K562 (cell line): ENCODE results near the gene FBXW10. TPM values are rescaled to one million over a fixed set of nuclear protein-coding genes. Genes with fewer than 3 reads are reported as not detected.
"Not testable (repeated sequence)": the region's sequence is repeated elsewhere in the genome, so short reads cannot be mapped to it uniquely, and the experiment has no call there.

Experiments
- CREB1 ChIP-seq, 2 experiments: sonication (generic) in 1 of 2; formaldehyde crosslinking in 1 of 2; IDR thresholded peaks; 2 replicates each; pipeline versions ENCODE4 v1.6.1 to v1.8.0; 2012 to 2022; ENCODE audit warnings: inconsistent platforms in 1 of 2, mild to moderate bottlenecking in 1 of 2, missing genetic modification reagents in 1 of 2, moderate library complexity in 1 of 2
- JUND ChIP-seq, 2 experiments: IDR thresholded peaks; 2 replicates in 1 of 2; 3 replicates in 1 of 2; pipeline ENCODE4 v1.6.1; 2011; ENCODE audit warnings: borderline replicate concordance in 2 of 2, low read depth in 2 of 2, low read length in 2 of 2, improper control_type of control experiment in 1 of 2, missing biosample characterization in 1 of 2, missing genetic modification characterization in 1 of 2, missing genetic modification reagents in 1 of 2
- NRF1 ChIP-seq, 2 experiments: fragments of 450-650 bp; IDR thresholded peaks in 1 of 2; conservative IDR thresholded peaks in 1 of 2; 2 replicates each; pipeline ENCODE4 v1.6.1; 2014; ENCODE audit warnings: mild to moderate bottlenecking in 2 of 2
- PHF8 ChIP-seq: fragments of 200-600 bp; sonication (generic); IDR thresholded peaks from 2 replicates; pipeline ENCODE4 v1.6.1; 2012; ENCODE audit warnings: mixed run types, mild to moderate bottlenecking, inconsistent platforms, low read length, moderate library complexity, borderline replicate concordance
- POLR2H ChIP-seq: IDR thresholded peaks from 2 replicates; pipeline ENCODE4 v1.6.1; 2016; ENCODE audit warnings: missing genetic modification characterization, low read depth, mild to moderate bottlenecking, control low read depth, missing compliant biosample characterization, moderate library complexity
- RBFOX2 ChIP-seq: fragments of 200-400 bp; formaldehyde crosslinking; IDR thresholded peaks from 2 replicates; pipeline ENCODE4 v1.6.1; 2017; ENCODE audit warnings: low read depth, mild to moderate bottlenecking, low read length, moderate library complexity
- SIX5 ChIP-seq, 2 experiments: IDR thresholded peaks; 2 replicates each; pipeline ENCODE4 v1.6.1; 2011; ENCODE audit warnings: low read length in 2 of 2, borderline replicate concordance in 1 of 2, low read depth in 1 of 2, mild to moderate bottlenecking in 1 of 2, moderate library complexity in 1 of 2; ENCODE audit not compliant: insufficient read depth in 1 of 2
- YY1 ChIP-seq, 3 experiments: IDR thresholded peaks; 2 replicates each; pipeline ENCODE4 v1.6.1; 2011; ENCODE audit warnings: low read length in 2 of 3, mild to moderate bottlenecking in 2 of 3, moderate library complexity in 2 of 3, borderline replicate concordance in 1 of 3, control low read depth in 1 of 3, low read depth in 1 of 3; ENCODE audit not compliant: insufficient read depth in 3 of 3, insufficient replicate concordance in 2 of 3, control insufficient read depth in 1 of 3, insufficient read length in 1 of 3; ENCODE audit errors: extremely low read depth in 1 of 3
- ZBTB40 ChIP-seq, 2 experiments: fragments of 450-650 bp in 1 of 2; sonication (generic) in 1 of 2; formaldehyde crosslinking in 1 of 2; IDR thresholded peaks; 2 replicates each; pipeline versions ENCODE4 v1.7.1 to v1.9.0; 2016 to 2022; ENCODE audit warnings: inconsistent platforms in 1 of 2, mild to moderate bottlenecking in 1 of 2, missing genetic modification reagents in 1 of 2
- polyA plus RNA-seq, 8 experiments: library from polyadenylated mRNA; depleted of rRNA in 4 of 8; stranded (reverse) in 5 of 8; unstranded in 3 of 8; fragments of >200 nt; fragmentation: Nextera tagmentation in 2 of 8; fragmentation: Illumina TruSeq in 1 of 8; extraction: Ambion mirVana in 2 of 8; extraction: Trizol in 1 of 8; gene quantifications; 2 replicates each; pipeline versions ENCODE4 v1.2.1 to v1.2.3, GENCODE V29; 2011 to 2014; ENCODE audit warnings: inconsistent platforms in 1 of 8, missing spikeins in 1 of 8
- total RNA-seq, 7 experiments: library from RNA; depleted of rRNA in 6 of 7; stranded (reverse); fragments of >200 nt in 6 of 7; fragmentation: Illumina TruSeq in 2 of 7; extraction: Trizol in 2 of 7; gene quantifications; 2 replicates each; pipeline versions ENCODE4 v1.2.1 to v1.2.3, GENCODE V29; 2011 to 2021; ENCODE audit warnings: low replicate concordance in 1 of 7
- TF ChIP-seq, protein P1 (sequence below): fragments of 200-800 bp; sonication (Bioruptor generic); IDR thresholded peaks from 2 replicates; pipeline ENCODE4 v1.6.1; 2017; ENCODE audit warnings: missing genetic modification characterization, missing compliant biosample characterization

FBXW10 gene
- total and polyA plus RNA-seq, 9 of the 15 experiments (the other 6 are each of a cell fraction or from before 2014, with no cell fraction given), result not detected

DNA sequence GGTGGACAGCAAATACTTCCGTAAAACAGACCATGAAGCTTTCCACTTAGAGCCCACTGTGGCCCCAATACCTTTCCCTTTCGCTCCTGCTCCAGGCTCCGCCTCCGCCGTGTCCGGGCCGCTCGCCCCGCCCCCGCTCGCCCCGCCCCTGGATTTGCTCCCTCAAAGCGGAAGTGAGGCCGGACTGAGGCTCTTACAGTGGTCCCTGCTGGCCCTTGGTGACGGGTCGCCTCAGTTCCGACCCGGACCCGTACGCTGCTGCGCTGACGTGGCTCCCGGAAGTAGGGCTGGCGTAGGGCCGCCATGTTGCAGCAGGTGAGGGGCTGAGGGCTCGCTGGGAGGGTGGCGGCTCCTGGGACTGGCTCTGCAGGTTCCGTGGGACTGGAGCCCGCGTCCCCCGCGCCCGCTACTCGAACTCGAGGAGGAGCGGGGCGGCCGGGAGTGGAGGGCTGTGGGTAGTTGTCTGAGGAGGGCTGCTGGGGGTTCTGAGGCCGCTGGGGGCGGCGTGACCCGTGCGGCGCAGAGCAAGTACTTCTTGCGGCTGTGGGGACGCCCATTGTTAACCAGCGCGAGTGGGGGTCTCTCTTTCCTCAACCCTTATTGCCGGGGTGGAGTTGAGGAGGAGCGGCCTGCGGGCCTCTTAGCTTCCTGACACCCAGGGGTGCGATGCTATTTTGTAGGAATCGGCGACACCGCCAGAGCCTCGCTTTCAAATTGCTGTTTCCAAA lies 37.3 kb downstream of the FBXW10 start, which contains the start of gene TVP23B (continued):
- 0 out of 2 replicates have a peak, but pooled peaks have one; percentile 16 for TF ChIP-seq POLR2H (tag)
- TF ChIP-seq NRF1 (conservative IDR thresholded peaks at IDR 0.05 in 1 of 2, IDR thresholded peaks at IDR 0.05 in 1 of 2), result 0 out of 4 replicates have a peak, but pooled peaks of 1 of the 2 experiments have one; percentile 26
- peak; percentile 87 for TF ChIP-seq RBFOX2
- peak; percentile 65 for TF ChIP-seq JUND (IDR thresholded peaks at IDR 0.05; ENCODE audit: borderline replicate concordance, low read depth, low read length)
- not testable (repeated sequence) for TF ChIP-seq JUND (tag; IDR thresholded peaks at IDR 0.05; ENCODE audit: borderline replicate concordance, low read depth, low read length); ZBTB40 (CRISPR knock-in tag; IDR thresholded peaks at IDR 0.05)
- peak; percentile 45; the same call in 1 of the 2 replicates for TF ChIP-seq PHF8
- TF ChIP-seq SIX5 (IDR thresholded peaks at IDR 0.05; ENCODE audit: borderline replicate concordance in 1 of 2, insufficient read depth in 1 of 2, low read depth in 1 of 2, low read length in 2 of 2), result peak; percentile 30 to 35; a peak in 2 of 4 replicates
- TF ChIP-seq CREB1 (IDR thresholded peaks at IDR 0.05), result peak; percentile 74
- TF ChIP-seq CREB1 (CRISPR knock-in tag; IDR thresholded peaks at IDR 0.05), result peak; percentile 77
- TF ChIP-seq ZBTB40 (IDR thresholded peaks at IDR 0.05), result peak; percentile 92
- TF ChIP-seq, protein P1, sequence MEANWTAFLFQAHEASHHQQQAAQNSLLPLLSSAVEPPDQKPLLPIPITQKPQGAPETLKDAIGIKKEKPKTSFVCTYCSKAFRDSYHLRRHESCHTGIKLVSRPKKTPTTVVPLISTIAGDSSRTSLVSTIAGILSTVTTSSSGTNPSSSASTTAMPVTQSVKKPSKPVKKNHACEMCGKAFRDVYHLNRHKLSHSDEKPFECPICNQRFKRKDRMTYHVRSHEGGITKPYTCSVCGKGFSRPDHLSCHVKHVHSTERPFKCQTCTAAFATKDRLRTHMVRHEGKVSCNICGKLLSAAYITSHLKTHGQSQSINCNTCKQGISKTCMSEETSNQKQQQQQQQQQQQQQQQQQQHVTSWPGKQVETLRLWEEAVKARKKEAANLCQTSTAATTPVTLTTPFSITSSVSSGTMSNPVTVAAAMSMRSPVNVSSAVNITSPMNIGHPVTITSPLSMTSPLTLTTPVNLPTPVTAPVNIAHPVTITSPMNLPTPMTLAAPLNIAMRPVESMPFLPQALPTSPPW (CRISPR knock-in tag), result peak; percentile 50; the same call in 1 of the 2 replicates
- peak; percentile 40 to 87 (median 86) for TF ChIP-seq YY1 (IDR thresholded peaks at IDR 0.05; ENCODE audit: borderline replicate concordance in 1 of 3, control insufficient read depth in 1 of 3, extremely low read depth in 1 of 3, insufficient read depth in 3 of 3, insufficient read length in 1 of 3, insufficient replicate concordance in 2 of 3, low read depth in 1 of 3, low read length in 2 of 3)
